HepG2 (cell line): ENCODE results near the gene MLXIPL. TPM values are rescaled to one million over a fixed set of nuclear protein-coding genes. Genes with fewer than 3 reads are reported as not detected.

Experiments used
- AGO1 ChIP-seq: fragments of 200-400 bp; formaldehyde crosslinking; IDR thresholded peaks from 2 replicates; pipeline ENCODE4 v1.6.1; 2017; ENCODE audit warnings: mild to moderate bottlenecking, low read depth, low read length, moderate library complexity; ENCODE audit not compliant: poor library complexity, severe bottlenecking
- AHR ChIP-seq: IDR thresholded peaks from 2 replicates; pipeline ENCODE4 v1.6.1; 2018; ENCODE audit warnings: missing genetic modification reagents, missing compliant biosample characterization
- ARID2 ChIP-seq: sonication (generic); formaldehyde crosslinking; IDR thresholded peaks from 2 replicates; pipeline ENCODE4 v1.8.1; 2022; ENCODE audit warnings: mild to moderate bottlenecking, missing genetic modification reagents, borderline replicate concordance
- ATF1 ChIP-seq: IDR thresholded peaks from 2 replicates; pipeline ENCODE4 v1.6.1; 2016; ENCODE audit warnings: mild to moderate bottlenecking, control low read depth
- ATF3 ChIP-seq: sonication (generic); formaldehyde crosslinking; IDR thresholded peaks from 2 replicates; pipeline ENCODE4 v1.4.0; 2020; ENCODE audit warnings: missing genetic modification reagents
- EEA1 ChIP-seq: sonication (generic); formaldehyde crosslinking; IDR thresholded peaks from 2 replicates; pipeline ENCODE4 v1.5.1; 2020; ENCODE audit warnings: mild to moderate bottlenecking, missing genetic modification reagents, borderline replicate concordance
- GATAD2A ChIP-seq: IDR thresholded peaks from 2 replicates; pipeline ENCODE4 v1.6.1; 2016
- HOXA5 ChIP-seq: sonication (generic); formaldehyde crosslinking; IDR thresholded peaks from 2 replicates; pipeline ENCODE4 v1.4.0; 2020; ENCODE audit warnings: missing genetic modification reagents
- IRX3 ChIP-seq: sonication (generic); formaldehyde crosslinking; IDR thresholded peaks from 2 replicates; pipeline ENCODE4 v1.8.1; 2023; ENCODE audit warnings: mild to moderate bottlenecking, low read depth, missing genetic modification reagents, borderline replicate concordance
- JUNB ChIP-seq: sonication (generic); formaldehyde crosslinking; IDR thresholded peaks from 2 replicates; pipeline ENCODE4 v1.8.0; 2022; ENCODE audit warnings: missing genetic modification reagents, mild to moderate bottlenecking, borderline replicate concordance
- KAT7 ChIP-seq: IDR thresholded peaks from 2 replicates; pipeline ENCODE4 v1.6.1; 2018; ENCODE audit warnings: borderline replicate concordance, missing compliant biosample characterization
- KLF9 ChIP-seq: IDR thresholded peaks from 2 replicates; pipeline ENCODE4 v1.6.1; 2016; ENCODE audit warnings: low read depth
- NONO ChIP-seq, 2 experiments: fragments of 450-650 bp in 1 of 2; sonication (generic) in 1 of 2; formaldehyde crosslinking in 1 of 2; IDR thresholded peaks in 1 of 2; conservative IDR thresholded peaks in 1 of 2; 2 replicates each; pipeline versions ENCODE4 v1.6.1 to v1.8.0; 2017 to 2022; ENCODE audit warnings: mild to moderate bottlenecking in 1 of 2, missing genetic modification reagents in 1 of 2, moderate library complexity in 1 of 2
- NRL ChIP-seq: sonication (generic); formaldehyde crosslinking; IDR thresholded peaks from 2 replicates; pipeline ENCODE4 v1.5.0; 2020; ENCODE audit warnings: missing genetic modification reagents, mild to moderate bottlenecking, moderate library complexity, borderline replicate concordance
- PAF1 ChIP-seq: IDR thresholded peaks from 2 replicates; pipeline ENCODE4 v1.6.1; 2016; ENCODE audit warnings: missing genetic modification reagents, missing compliant biosample characterization
- RBM22 ChIP-seq: fragments of 200-400 bp; formaldehyde crosslinking; optimal IDR thresholded peaks from 2 replicates; pipeline ENCODE3; 2017; ENCODE audit warnings: mild to moderate bottlenecking, low read length, moderate library complexity
- SETDB1 ChIP-seq: sonication (generic); formaldehyde crosslinking; IDR thresholded peaks from 2 replicates; pipeline ENCODE4 v1.5.1; 2020; ENCODE audit warnings: missing genetic modification reagents, mild to moderate bottlenecking, borderline replicate concordance
- SP5 ChIP-seq: IDR thresholded peaks from 2 replicates; pipeline ENCODE4 v1.6.1; 2016; ENCODE audit warnings: low read depth, borderline replicate concordance
- TGIF2 ChIP-seq: IDR thresholded peaks from 2 replicates; pipeline ENCODE4 v1.6.1; 2016; ENCODE audit warnings: control low read depth, missing compliant biosample characterization
- THAP8 ChIP-seq: sonication (generic); formaldehyde crosslinking; IDR thresholded peaks from 2 replicates; pipeline ENCODE4 v1.5.1; 2020; ENCODE audit warnings: missing genetic modification reagents, mild to moderate bottlenecking, borderline replicate concordance
- ZFX ChIP-seq: sonication (generic); formaldehyde crosslinking; IDR thresholded peaks from 2 replicates; pipeline ENCODE4 v1.4.0; 2020; ENCODE audit warnings: mild to moderate bottlenecking, low read depth, missing genetic modification reagents, moderate library complexity
- ZMYM4 ChIP-seq: sonication (generic); formaldehyde crosslinking; IDR thresholded peaks from 2 replicates; pipeline ENCODE4 v1.8.1; 2023; ENCODE audit warnings: mild to moderate bottlenecking, missing genetic modification reagents
- ZNF17 ChIP-seq: sonication (generic); formaldehyde crosslinking; IDR thresholded peaks from 2 replicates; pipeline ENCODE4 v1.5.0; 2020; ENCODE audit warnings: mild to moderate bottlenecking, missing genetic modification reagents
- ZNF232 ChIP-seq: sonication (generic); formaldehyde crosslinking; IDR thresholded peaks from 2 replicates; pipeline ENCODE4 v1.4.0; 2020; ENCODE audit warnings: missing genetic modification reagents, borderline replicate concordance
- ZNF275 ChIP-seq: sonication (generic); formaldehyde crosslinking; IDR thresholded peaks from 2 replicates; pipeline ENCODE4 v1.8.0; 2022; ENCODE audit warnings: missing genetic modification reagents, mild to moderate bottlenecking, inconsistent platforms, borderline replicate concordance
- ZNF441 ChIP-seq: sonication (generic); formaldehyde crosslinking; IDR thresholded peaks from 2 replicates; pipeline ENCODE4 v1.7.0; 2021; ENCODE audit warnings: missing genetic modification reagents, borderline replicate concordance
- ZNF468 ChIP-seq: sonication (generic); formaldehyde crosslinking; IDR thresholded peaks from 2 replicates; pipeline ENCODE4 v1.8.0; 2022; ENCODE audit warnings: mild to moderate bottlenecking, moderate library complexity, missing genetic modification reagents
- ZNF775 ChIP-seq: sonication (generic); formaldehyde crosslinking; IDR thresholded peaks from 2 replicates; pipeline ENCODE4 v1.4.0; 2020; ENCODE audit warnings: missing genetic modification reagents, mild to moderate bottlenecking, moderate library complexity, borderline replicate concordance
- ZNF891 ChIP-seq: sonication (generic); formaldehyde crosslinking; IDR thresholded peaks from 2 replicates; pipeline ENCODE4 v1.5.0; 2020; ENCODE audit warnings: mild to moderate bottlenecking, missing genetic modification reagents
- polyA plus RNA-seq, 8 experiments: library from polyadenylated mRNA; depleted of rRNA in 3 of 8; stranded (reverse) in 7 of 8; unstranded in 1 of 8; fragments of >200 nt; fragmentation: Illumina TruSeq in 4 of 8; extraction: Trizol in 4 of 8; gene quantifications; 2 replicates each; pipeline versions ENCODE4 v1.2.1 to v1.2.3, GENCODE V29; 2011 to 2016; ENCODE audit warnings: low read depth in 4 of 8, missing spikeins in 1 of 8, mixed read lengths in 1 of 8; ENCODE audit not compliant: insufficient read depth in 1 of 8
- total RNA-seq, 5 experiments: library from RNA; depleted of rRNA; stranded (reverse); fragments of >200 nt; fragmentation: Illumina TruSeq; extraction: Trizol; gene quantifications; 2 replicates each; pipeline ENCODE4 v1.2.3, GENCODE V29; 2016; ENCODE audit warnings: low read depth in 1 of 5

The MLXIPL gene
- total and polyA plus RNA-seq, 2 of the 13 experiments (the other 11 are each of a cell fraction or from before 2014, with no cell fraction given), result 51.6 to 60.1 TPM

- TF ChIP-seq ATF3 (CRISPR knock-in tag) (no peak), GATAD2A (no peak), ARID2 (CRISPR knock-in tag) (0 out of 2 replicates have a peak, but pooled peaks have one; percentile 33), ZMYM4 (CRISPR knock-in tag) (peak; percentile 36; the same call in 1 of the 2 replicates), ZNF17 (CRISPR knock-in tag) (no peak), THAP8 (CRISPR knock-in tag) (no peak), EEA1 (CRISPR knock-in tag) (no peak), HOXA5 (CRISPR knock-in tag) (no peak), ZNF891 (CRISPR knock-in tag) (no peak), KAT7 (CRISPR knock-in tag) (no peak), KLF9 (CRISPR knock-in tag) (no peak), AHR (no peak), IRX3 (0 out of 2 replicates have a peak, but pooled peaks have one; percentile 35), ATF1 (no peak), ZNF775 (CRISPR knock-in tag) (no peak), ZNF232 (CRISPR knock-in tag) (no peak), ZFX (CRISPR knock-in tag) (no peak), TGIF2 (CRISPR knock-in tag) (no peak), AGO1 (peak; percentile 100), JUNB (0 out of 2 replicates have a peak, but pooled peaks have one; percentile 1), ZNF441 (CRISPR knock-in tag) (no peak), NONO (IDR thresholded peaks at IDR 0.05) (no peak), NONO (CRISPR knock-in tag; conservative IDR thresholded peaks at IDR 0.05) (peak; percentile 40), ZNF468 (CRISPR knock-in tag) (no peak), NRL (CRISPR knock-in tag) (no peak), SP5 (CRISPR knock-in tag) (no peak), RBM22 (peak; percentile 98), ZNF275 (CRISPR knock-in tag) (no peak), PAF1 (peak; percentile 86; the same call in 1 of the 2 replicates), SETDB1 (CRISPR knock-in tag) (no peak)
These were observed 25.0 kb downstream of the MLXIPL start (continued) for GRCh38 chr7:73599151-73599882.
